Activated gamma-delta T cell treated with anti-CD3 and anti-CD28 coated beads, Interleukin-2, amount 50 U/mL, for 16 hours (primary cell): ENCODE results near the gene ZNF558.
"Not testable (repeated sequence)": the region's sequence is repeated elsewhere in the genome, so short reads cannot be mapped to it uniquely, and the experiment has no call there.

Source experiments
- DNase-seq: peaks from one replicate; pipeline ENCODE4 v3.0.0-alpha.2; 2020; ENCODE audit warnings: low read depth

ZNF558 gene

GRCh38 chr19:8806661-8807060 is 25.4 kb downstream of the ZNF558 start:
- no peak for DNase-seq

- no peak for DNase-seq
These were observed 37.3 kb downstream of the ZNF558 start for GRCh38 chr19:8794823-8795222.

GRCh38 chr19:8773587-8773986 is 58.5 kb downstream of the ZNF558 start:
- not testable (repeated sequence) for DNase-seq

GRCh38 chr19:8769265-8769664 is 62.8 kb downstream of the ZNF558 start:
- not testable (repeated sequence) for DNase-seq

GRCh38 chr19:8767257-8767656 is 64.8 kb downstream of the ZNF558 start:
- DNase-seq: not testable (repeated sequence)
